OCI-LY3 (cell line): ENCODE results near the gene NSD1.

Experiments
- H2AFZ ChIP-seq: fragments of 200-600, 300-600 bp; shearing (Covaris generic); 2 replicates; pipeline ENCODE4 v1.6.0; 2014; ENCODE audit warnings: antibody characterized with exemption, low read depth, low read length
- H3K27ac ChIP-seq: fragments of 200-600, 300-600 bp; sonication (generic); 2 replicates; pipeline ENCODE4 v1.5.1; 2014; ENCODE audit warnings: mild to moderate bottlenecking, low read length, moderate library complexity, mixed read lengths
- H3K27me3 ChIP-seq: fragments of 200-600, 300-600 bp; sonication (generic); 2 replicates; pipeline ENCODE4 v1.6.1; 2014; ENCODE audit warnings: low read depth, low read length, mixed read lengths
- H3K36me3 ChIP-seq: fragments of 200-600, 300-600 bp; sonication (generic); replicated peaks from 2 replicates; pipeline ENCODE3; 2014; ENCODE audit warnings: low read depth, low read length, mixed read lengths
- H3K4me1 ChIP-seq: fragments of 300-600, 200-600 bp; sonication (generic); 2 replicates; pipeline ENCODE4 v1.6.1; 2014; ENCODE audit warnings: low read length, mixed read lengths
- H3K4me2 ChIP-seq: fragments of 200-600, 300-600 bp; sonication (generic); 2 replicates; pipeline ENCODE4 v1.6.1; 2014; ENCODE audit warnings: low read length, mixed read lengths
- H3K4me3 ChIP-seq: fragments of 300-600, 200-600 bp; sonication (generic); 2 replicates; pipeline ENCODE4 v1.5.1; 2014; ENCODE audit warnings: antibody characterized with exemption, mild to moderate bottlenecking, low read length, moderate library complexity
- H3K79me2 ChIP-seq: fragments of 300-600, 200-600 bp; shearing (Covaris generic); 2 replicates; pipeline ENCODE4 v1.6.1; 2014; ENCODE audit warnings: mild to moderate bottlenecking, low read length, mixed read lengths
- H3K9ac ChIP-seq: fragments of 300-600, 200-600 bp; shearing (Covaris generic); 2 replicates; pipeline ENCODE4 v1.6.0; 2014; ENCODE audit warnings: mild to moderate bottlenecking, low read length, moderate library complexity
- H3K9me3 ChIP-seq: fragments of 200-600, 300-600 bp; shearing (Covaris generic); 2 replicates; pipeline ENCODE4 v1.6.1; 2014; ENCODE audit warnings: low read length, mixed read lengths; ENCODE audit not compliant: insufficient read depth
- H4K20me1 ChIP-seq: fragments of 200-600, 300-600 bp; sonication (generic); 2 replicates; pipeline ENCODE4 v1.6.1; 2016; ENCODE audit warnings: low read length, mixed read lengths; ENCODE audit not compliant: insufficient read depth
- CTCF ChIP-seq: fragments of 200-600, 300-600 bp; sonication (generic); IDR thresholded peaks from 2 replicates; pipeline ENCODE4 v1.5.1; 2014; ENCODE audit warnings: antibody characterized with exemption, low read length, low read depth
- EZH2phosphoT487 ChIP-seq: fragments of 200-600 bp; shearing (Covaris generic); IDR thresholded peaks from 2 replicates; pipeline ENCODE4 v1.6.1; 2018; ENCODE audit warnings: antibody characterized with exemption, mixed run types, low read depth

Gene NSD1

GRCh38 chr5:177332031-177332895, 198.7 kb downstream of the NSD1 start:
- H3K36me3 ChIP-seq: peaks cover 42% of the 10 kb centered on the region
- H3K9ac ChIP-seq: no peak overlapping the region
- H3K4me1 ChIP-seq: no peaks in the 10 kb centered on the region
- H3K79me2 ChIP-seq: no peaks in the 10 kb centered on the region
- H2AFZ ChIP-seq: no peak overlapping the region
- no peaks in the 10 kb centered on the region for H3K9me3 ChIP-seq
- no peak overlapping the region for H3K27ac ChIP-seq
- no peak overlapping the region for H3K4me2 ChIP-seq
- H3K27me3 ChIP-seq: no peaks in the 10 kb centered on the region
- no peaks in the 10 kb centered on the region for H4K20me1 ChIP-seq
- H3K4me3 ChIP-seq: no peak overlapping the region
- TF ChIP-seq EZH2phosphoT487 (no peak), CTCF (no peak)

GRCh38 chr5:177332896-177333260, 199.3 kb downstream of the NSD1 start:
- no peaks in the 10 kb centered on the region for H3K79me2 ChIP-seq
- H3K4me2 ChIP-seq: no peak overlapping the region
- H3K4me1 ChIP-seq: no peaks in the 10 kb centered on the region
- H3K36me3 ChIP-seq: peaks cover 46% of the 10 kb centered on the region
- H3K9ac ChIP-seq: no peak overlapping the region
- no peaks in the 10 kb centered on the region for H4K20me1 ChIP-seq
- TF ChIP-seq EZH2phosphoT487 (no peak), CTCF (no peak)
- H3K4me3 ChIP-seq: no peak overlapping the region
- H3K9me3 ChIP-seq: no peaks in the 10 kb centered on the region
- H3K27me3 ChIP-seq: no peaks in the 10 kb centered on the region
- no peak overlapping the region for H2AFZ ChIP-seq
- H3K27ac ChIP-seq: no peak overlapping the region

- H2AFZ ChIP-seq: no peak overlapping the region
- no peak overlapping the region for H3K27ac ChIP-seq
- H3K27me3 ChIP-seq: no peaks in the 10 kb centered on the region
- no peak overlapping the region for H3K4me2 ChIP-seq
- H3K36me3 ChIP-seq: peaks cover 47% of the 10 kb centered on the region
- no peak overlapping the region for H3K4me3 ChIP-seq
- H3K9me3 ChIP-seq: no peaks in the 10 kb centered on the region
- no peak overlapping the region for H3K9ac ChIP-seq
- no peaks in the 10 kb centered on the region for H3K79me2 ChIP-seq
- no peaks in the 10 kb centered on the region for H4K20me1 ChIP-seq
- TF ChIP-seq CTCF (no peak), EZH2phosphoT487 (no peak)
- H3K4me1 ChIP-seq: no peaks in the 10 kb centered on the region
Observed at GRCh38 chr5:177333420-177334154, 200.0 kb downstream of the NSD1 start.

GRCh38 chr5:177334155-177334551, 200.6 kb downstream of the NSD1 start:
- TF ChIP-seq EZH2phosphoT487 (no peak), CTCF (no peak)
- Histone ChIP-seq H2AFZ (no peak overlapping the region), H3K27me3 (no peaks in the 10 kb centered on the region), H3K4me3 (no peak overlapping the region), H3K27ac (no peak overlapping the region), H3K36me3 (peaks cover 49% of the 10 kb centered on the region), H3K4me1 (no peaks in the 10 kb centered on the region), H4K20me1 (0 out of 2 replicates have a peak, but pooled peaks cover 3% of the 10 kb centered on the region), H3K4me2 (no peak overlapping the region), H3K9ac (no peak overlapping the region), H3K9me3 (no peaks in the 10 kb centered on the region), H3K79me2 (peaks cover 4% of the 10 kb centered on the region; the same call in 1 of the 2 replicates)
